Natural killer cell (primary cell): ENCODE data around the gene DOK3. TPM values are rescaled to one million over a fixed set of nuclear protein-coding genes. Genes with fewer than 3 reads are reported as not detected.

Source experiments
- ATAC-seq, 3 donors: fragments of 150-1000 bp in 2 of 3; fragments of 200-7000 bp in 1 of 3; cut with Tn5 transposase; 1 replicate in 1 of 3; 2 replicates in 2 of 3; pipeline ENCODE4 v1.10.0; 2021; ENCODE audit warnings: mild to moderate bottlenecking in 2 of 3, moderate library complexity in 2 of 3
- DNase-seq, 2 donors: peaks; one replicate each; pipeline versions ENCODE4 v3.0.0 to v3.0.0-alpha.2; 2013 to 2021; ENCODE audit warnings: mixed read lengths in 1 of 2
- H3K27ac ChIP-seq: one replicate; pipeline ENCODE4 v1.5.1; 2013; ENCODE audit warnings: mild to moderate bottlenecking, low read length
- H3K27me3 ChIP-seq: one replicate; pipeline ENCODE4 v1.6.1; 2013; ENCODE audit warnings: low read length; ENCODE audit not compliant: control insufficient read depth, insufficient read depth
- H3K36me3 ChIP-seq: one replicate; pipeline ENCODE4 v1.6.1; 2013; ENCODE audit warnings: low read length; ENCODE audit not compliant: control insufficient read depth, insufficient read depth
- H3K4me1 ChIP-seq: one replicate; pipeline ENCODE4 v1.6.1; 2013; ENCODE audit warnings: low read length; ENCODE audit not compliant: control insufficient read depth, insufficient read depth
- H3K4me3 ChIP-seq: one replicate; pipeline ENCODE4 v1.5.1; 2013; ENCODE audit warnings: low read length
- H3K9me3 ChIP-seq: one replicate; pipeline ENCODE4 v1.6.1; 2013; ENCODE audit warnings: low read length; ENCODE audit not compliant: control insufficient read depth, insufficient read depth
- H3K27ac Mint-ChIP-seq, 2 donors: one replicate each; pipeline ENCODE4 v1.8.0; 2022; ENCODE audit warnings: mild to moderate bottlenecking in 2 of 2, mixed read lengths in 2 of 2, moderate library complexity in 1 of 2
- H3K27me3 Mint-ChIP-seq, 2 donors: one replicate each; pipeline ENCODE4 v1.8.0; 2022; ENCODE audit warnings: low read depth in 2 of 2, mixed read lengths in 2 of 2
- H3K36me3 Mint-ChIP-seq: one replicate; pipeline ENCODE4 v1.8.0; 2022; ENCODE audit warnings: mixed read lengths
- H3K4me1 Mint-ChIP-seq, 2 donors: one replicate each; pipeline ENCODE4 v1.8.0; 2022; ENCODE audit warnings: mixed read lengths in 2 of 2
- H3K4me3 Mint-ChIP-seq: one replicate; pipeline ENCODE4 v1.8.0; 2022; ENCODE audit warnings: mild to moderate bottlenecking, moderate library complexity, mixed read lengths
- H3K9me3 Mint-ChIP-seq, 2 donors: one replicate each; pipeline ENCODE4 v1.8.0; 2022; ENCODE audit warnings: mixed read lengths in 2 of 2
- WGBS: methylation state at CpG from one replicate; pipeline ENCODE4 v1.1.7; 2013; ENCODE audit warnings: missing lambda C conversion rate; ENCODE audit not compliant: insufficient coverage; 5-methylcytosine and 5-hydroxymethylcytosine counted together
- intact Hi-C: fragments of 100-400 bp; cut with micrococcal nuclease; formaldehyde crosslinking; loops from one replicate; pipeline ENCODE4 v1.14.2; 2022
- total RNA-seq, 4 donors: library from RNA; stranded (reverse); fragments of 120-200 nt in 1 of 4; gene quantifications; one replicate each; pipeline versions ENCODE4 v1.2.3 to v1.2.4, GENCODE V29; 2013 to 2022
- TF ChIP-seq, protein P1 (sequence below): fragments of 200-600 bp; IDR thresholded peaks from one replicate; pipeline ENCODE4 v1.8.0; 2022; ENCODE audit warnings: antibody characterized with exemption

DOK3 gene
- total RNA-seq, 3 donors from 2014 or later (not counting 1 experiment from before 2014, with no cell fraction given) = 3.5 to 19.8 (median 9.1) TPM

DNA sequence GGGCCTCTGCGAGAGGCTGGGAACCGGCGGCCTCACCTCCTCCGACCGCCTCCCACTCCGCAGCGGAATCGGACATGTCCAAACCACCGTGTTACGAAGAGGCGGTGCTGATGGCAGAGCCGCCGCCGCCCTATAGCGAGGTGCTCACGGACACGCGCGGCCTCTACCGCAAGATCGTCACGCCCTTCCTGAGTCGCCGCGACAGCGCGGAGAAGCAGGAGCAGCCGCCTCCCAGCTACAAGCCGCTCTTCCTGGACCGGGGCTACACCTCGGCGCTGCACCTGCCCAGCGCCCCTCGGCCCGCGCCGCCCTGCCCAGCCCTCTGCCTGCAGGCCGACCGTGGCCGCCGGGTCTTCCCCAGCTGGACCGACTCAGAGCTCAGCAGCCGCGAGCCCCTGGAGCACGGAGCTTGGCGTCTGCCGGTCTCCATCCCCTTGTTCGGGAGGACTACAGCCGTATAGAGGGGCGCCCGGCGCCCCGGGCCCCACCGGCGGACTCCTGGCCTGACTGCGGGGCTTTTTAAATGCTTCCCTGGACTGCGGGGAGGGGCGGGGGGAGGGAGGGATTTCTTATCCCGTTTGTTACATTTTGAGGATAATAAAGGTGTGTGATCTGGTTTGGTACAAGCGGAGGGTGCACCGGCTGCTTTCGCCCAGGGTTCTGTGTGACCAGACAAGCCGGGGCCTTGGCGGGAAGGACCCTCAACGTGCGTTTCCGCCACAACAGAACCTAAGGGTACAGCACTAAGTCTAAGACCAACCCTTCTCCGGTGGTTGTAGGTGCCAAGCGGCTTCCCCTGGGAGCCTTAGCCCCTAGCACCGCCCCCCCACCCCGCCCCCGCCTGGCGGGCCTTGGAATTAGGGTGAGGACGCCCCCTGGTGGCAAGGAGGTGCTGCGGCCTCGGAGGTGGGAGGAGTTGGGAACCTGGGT is 53.7 kb downstream of the DOK3 start:
- Mint-ChIP-seq H3K4me3 (peak overlapping the region; percentile 86), H3K27me3 (no peaks in the 10 kb centered on the region), H3K27ac (peak overlapping the region; percentile 85 to 90), H3K4me1 (peaks cover 15 to 26% of the 10 kb centered on the region in 2 donors), H3K36me3 (no peaks in the 10 kb centered on the region), H3K9me3 (no peaks in the 10 kb centered on the region)
- Histone ChIP-seq H3K4me3 (peak overlapping the region; percentile 64), H3K4me1 (peaks cover 34% of the 10 kb centered on the region), H3K27ac (peak overlapping the region; percentile 88), H3K27me3 (no peaks in the 10 kb centered on the region), H3K36me3 (no peaks in the 10 kb centered on the region), H3K9me3 (no peaks in the 10 kb centered on the region)
- ATAC-seq (peak; percentile 32 to 66 (median 39)), DNase-seq (peak; percentile 89 to 96)
- intact Hi-C loops = loop anchor here (1.0 to 5.0 kb wide), 4 partner anchors 30 to 154 kb away; partner anchors contain the start of genes GRK6, PDLIM7, PRELID1 and RAB24
- TF ChIP-seq, protein P1, sequence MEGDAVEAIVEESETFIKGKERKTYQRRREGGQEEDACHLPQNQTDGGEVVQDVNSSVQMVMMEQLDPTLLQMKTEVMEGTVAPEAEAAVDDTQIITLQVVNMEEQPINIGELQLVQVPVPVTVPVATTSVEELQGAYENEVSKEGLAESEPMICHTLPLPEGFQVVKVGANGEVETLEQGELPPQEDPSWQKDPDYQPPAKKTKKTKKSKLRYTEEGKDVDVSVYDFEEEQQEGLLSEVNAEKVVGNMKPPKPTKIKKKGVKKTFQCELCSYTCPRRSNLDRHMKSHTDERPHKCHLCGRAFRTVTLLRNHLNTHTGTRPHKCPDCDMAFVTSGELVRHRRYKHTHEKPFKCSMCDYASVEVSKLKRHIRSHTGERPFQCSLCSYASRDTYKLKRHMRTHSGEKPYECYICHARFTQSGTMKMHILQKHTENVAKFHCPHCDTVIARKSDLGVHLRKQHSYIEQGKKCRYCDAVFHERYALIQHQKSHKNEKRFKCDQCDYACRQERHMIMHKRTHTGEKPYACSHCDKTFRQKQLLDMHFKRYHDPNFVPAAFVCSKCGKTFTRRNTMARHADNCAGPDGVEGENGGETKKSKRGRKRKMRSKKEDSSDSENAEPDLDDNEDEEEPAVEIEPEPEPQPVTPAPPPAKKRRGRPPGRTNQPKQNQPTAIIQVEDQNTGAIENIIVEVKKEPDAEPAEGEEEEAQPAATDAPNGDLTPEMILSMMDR = peak; percentile 99
- under 1% methylated on average over 76 of the region's 76 CpGs for WGBS

DNA sequence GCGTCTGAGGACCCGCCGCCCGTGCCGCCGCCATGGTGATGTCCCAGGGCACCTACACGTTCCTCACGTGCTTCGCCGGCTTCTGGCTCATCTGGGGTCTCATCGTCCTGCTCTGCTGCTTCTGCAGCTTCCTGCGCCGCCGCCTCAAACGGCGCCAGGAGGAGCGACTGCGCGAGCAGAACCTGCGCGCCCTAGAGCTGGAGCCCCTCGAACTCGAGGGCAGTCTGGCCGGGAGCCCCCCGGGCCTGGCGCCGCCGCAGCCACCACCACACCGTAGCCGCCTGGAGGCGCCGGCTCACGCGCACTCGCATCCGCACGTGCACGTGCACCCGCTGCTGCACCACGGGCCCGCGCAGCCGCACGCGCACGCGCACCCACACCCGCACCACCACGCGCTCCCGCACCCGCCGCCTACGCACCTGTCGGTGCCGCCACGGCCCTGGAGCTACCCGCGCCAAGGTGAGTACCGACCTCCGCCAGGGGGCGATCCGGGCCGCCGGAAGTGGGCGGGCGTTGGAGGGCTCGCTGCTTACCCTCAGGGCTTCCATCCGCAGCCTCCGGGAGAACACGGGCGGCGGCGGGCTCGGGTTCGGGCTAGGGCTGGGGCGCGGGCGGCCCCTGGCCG is 54.5 kb downstream of the DOK3 start:
- H3K4me1 Mint-ChIP-seq = peaks cover 15 to 31% of the 10 kb centered on the region in 2 donors
- TF ChIP-seq, protein P1 = peak; percentile 74
- ATAC-seq = peak; percentile 44 to 66 (median 52)
- H3K27me3 ChIP-seq = no peaks in the 10 kb centered on the region
- H3K27ac ChIP-seq = peak overlapping the region; percentile 91
- H3K4me3 ChIP-seq = peak overlapping the region; percentile 64
- H3K36me3 ChIP-seq = no peaks in the 10 kb centered on the region
- intact Hi-C loops = loop anchor here (1.0 to 5.0 kb wide), 2 partner anchors 29 to 153 kb away; partner anchors contain the start of genes GRK6, PRELID1 and RAB24
- peak; percentile 89 to 95 for DNase-seq
- H3K36me3 Mint-ChIP-seq = no peaks in the 10 kb centered on the region
- H3K4me3 Mint-ChIP-seq = peak overlapping the region; percentile 86
- peak overlapping the region; percentile 85 to 90 for H3K27ac Mint-ChIP-seq
- WGBS = under 1% methylated on average over 80 of the region's 80 CpGs
- no peaks in the 10 kb centered on the region for H3K9me3 ChIP-seq
- no peaks in the 10 kb centered on the region for H3K27me3 Mint-ChIP-seq
- peaks cover 34% of the 10 kb centered on the region for H3K4me1 ChIP-seq
- H3K9me3 Mint-ChIP-seq = no peaks in the 10 kb centered on the region

DNA sequence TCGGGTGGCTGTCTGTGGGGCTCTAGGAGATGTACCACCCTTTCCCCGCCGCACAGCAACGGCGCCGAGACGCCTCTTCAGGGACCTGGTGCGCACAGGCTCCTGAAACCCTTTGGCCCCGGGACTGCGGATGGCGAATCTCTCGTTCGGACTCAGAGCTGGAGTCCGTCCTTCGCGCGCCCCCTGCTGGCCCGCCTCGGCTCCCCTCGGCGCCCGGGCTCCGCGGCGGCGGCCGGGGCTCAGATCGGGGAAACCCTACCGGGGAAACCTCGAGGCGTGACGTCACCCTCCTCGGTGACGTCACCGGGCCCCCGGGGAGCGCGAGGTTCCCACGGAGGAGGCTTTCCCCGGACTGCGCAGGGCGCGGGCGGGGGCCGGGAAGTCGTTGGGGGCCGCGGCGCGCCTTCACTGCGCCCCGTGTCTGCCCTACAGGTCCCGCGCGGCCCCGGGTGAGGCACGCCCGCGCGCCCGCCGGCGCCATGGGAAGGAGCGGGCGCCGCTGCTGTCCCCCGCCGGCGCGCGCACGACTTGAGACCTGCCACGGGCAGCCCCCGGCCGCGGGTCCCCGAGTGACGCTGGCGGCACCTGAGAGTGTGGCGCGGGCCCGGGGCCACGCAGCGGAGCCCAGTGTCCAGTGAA is 55.1 kb downstream of the DOK3 start:
- H3K27ac ChIP-seq = peak overlapping the region; percentile 91
- peak overlapping the region; percentile 85 to 90 for H3K27ac Mint-ChIP-seq
- no peaks in the 10 kb centered on the region for H3K9me3 Mint-ChIP-seq
- H3K4me1 ChIP-seq = peaks cover 36% of the 10 kb centered on the region
- H3K27me3 Mint-ChIP-seq = no peaks in the 10 kb centered on the region
- peaks cover 15 to 31% of the 10 kb centered on the region in 2 donors for H3K4me1 Mint-ChIP-seq
- H3K36me3 Mint-ChIP-seq = no peaks in the 10 kb centered on the region
- intact Hi-C loops = loop anchor here (1.0 to 5.0 kb wide), 5 partner anchors 8 to 152 kb away; partner anchors contain the start of genes GRK6, PRELID1, PRR7 and RAB24
- ATAC-seq (peak; percentile 57 to 80 (median 63)), DNase-seq (peak; percentile 97 to 99)
- peak overlapping the region; percentile 86 for H3K4me3 Mint-ChIP-seq
- H3K9me3 ChIP-seq = no peaks in the 10 kb centered on the region
- TF ChIP-seq, protein P1 = peak; percentile 77
- no peaks in the 10 kb centered on the region for H3K36me3 ChIP-seq
- H3K4me3 ChIP-seq = peak overlapping the region; percentile 45
- whole genome bisulfite sequencing = under 1% methylated on average over 84 of the region's 84 CpGs
- no peaks in the 10 kb centered on the region for H3K27me3 ChIP-seq
